ENCODE results near the gene RHBDF2. TPM values are rescaled to one million over a fixed set of nuclear protein-coding genes. Genes with fewer than 3 reads are reported as not detected.

RHBDF2 gene
- total RNA-seq, 1 donor from 2014 or later, result 47.8 TPM

- H3K27ac ChIP-seq, result no peak overlapping the region
- H3K4me3 ChIP-seq, result no peak overlapping the region
- no peaks in the 10 kb centered on the region for H3K27me3 ChIP-seq (ENCODE audit: low read depth)
- H3K4me1 ChIP-seq, result peaks cover 10% of the 10 kb centered on the region
- TF ChIP-seq, protein P1, sequence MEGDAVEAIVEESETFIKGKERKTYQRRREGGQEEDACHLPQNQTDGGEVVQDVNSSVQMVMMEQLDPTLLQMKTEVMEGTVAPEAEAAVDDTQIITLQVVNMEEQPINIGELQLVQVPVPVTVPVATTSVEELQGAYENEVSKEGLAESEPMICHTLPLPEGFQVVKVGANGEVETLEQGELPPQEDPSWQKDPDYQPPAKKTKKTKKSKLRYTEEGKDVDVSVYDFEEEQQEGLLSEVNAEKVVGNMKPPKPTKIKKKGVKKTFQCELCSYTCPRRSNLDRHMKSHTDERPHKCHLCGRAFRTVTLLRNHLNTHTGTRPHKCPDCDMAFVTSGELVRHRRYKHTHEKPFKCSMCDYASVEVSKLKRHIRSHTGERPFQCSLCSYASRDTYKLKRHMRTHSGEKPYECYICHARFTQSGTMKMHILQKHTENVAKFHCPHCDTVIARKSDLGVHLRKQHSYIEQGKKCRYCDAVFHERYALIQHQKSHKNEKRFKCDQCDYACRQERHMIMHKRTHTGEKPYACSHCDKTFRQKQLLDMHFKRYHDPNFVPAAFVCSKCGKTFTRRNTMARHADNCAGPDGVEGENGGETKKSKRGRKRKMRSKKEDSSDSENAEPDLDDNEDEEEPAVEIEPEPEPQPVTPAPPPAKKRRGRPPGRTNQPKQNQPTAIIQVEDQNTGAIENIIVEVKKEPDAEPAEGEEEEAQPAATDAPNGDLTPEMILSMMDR (IDR thresholded peaks at IDR 0.05), result no peak
- intact Hi-C loops (cut with DNase I), result no loop called here
- no peak for ATAC-seq
- no peaks in the 10 kb centered on the region for H3K9me3 ChIP-seq
- no peak for DNase-seq
- H3K36me3 ChIP-seq, result no peaks in the 10 kb centered on the region
Observed at GRCh38 chr17:76441686-76442340, 59.4 kb downstream of the RHBDF2 start.

DNA sequence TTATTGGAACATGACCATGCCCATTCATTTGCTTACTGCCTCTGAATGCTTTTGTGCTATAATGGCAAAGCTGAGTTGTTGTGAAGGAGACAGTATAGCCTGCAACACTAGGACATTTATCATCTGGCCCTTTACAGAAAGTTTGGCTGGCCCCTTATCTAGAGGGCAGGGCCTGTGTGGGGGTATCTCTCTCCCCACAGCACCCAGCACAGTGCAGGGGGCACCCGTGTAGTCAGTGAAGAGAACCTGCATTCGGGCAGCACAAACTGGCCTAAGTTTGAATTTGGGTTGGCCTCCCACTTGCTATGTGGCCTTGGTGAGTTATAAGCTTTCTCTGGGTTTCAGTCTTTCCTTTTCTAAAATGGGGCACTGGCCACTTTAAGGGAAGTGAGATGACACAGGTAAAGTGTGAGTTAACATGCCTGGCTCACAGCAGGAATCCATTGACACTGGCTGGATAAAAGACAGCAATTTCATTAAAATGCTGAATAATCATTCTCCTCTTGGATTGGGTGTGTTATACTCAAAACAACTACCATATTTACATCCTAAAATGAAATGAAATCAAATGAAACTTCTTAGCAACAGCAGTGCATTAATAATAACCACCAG lies 60.4 kb downstream of the RHBDF2 start:
- Histone ChIP-seq H3K27ac (no peak overlapping the region), H3K27me3 (ENCODE audit: low read depth) (no peaks in the 10 kb centered on the region), H3K4me1 (peaks cover under 1% of the 10 kb centered on the region), H3K9me3 (no peaks in the 10 kb centered on the region), H3K36me3 (no peaks in the 10 kb centered on the region), H3K4me3 (no peak overlapping the region)
- intact Hi-C loops (cut with DNase I), result no loop called here
- DNase-seq, result no peak
- ATAC-seq, result no peak
- TF ChIP-seq, protein P1 (IDR thresholded peaks at IDR 0.05), result no peak

- TF ChIP-seq, protein P1 (IDR thresholded peaks at IDR 0.05), result no peak
- ATAC-seq, result no peak
- Histone ChIP-seq H3K4me3 (no peak overlapping the region), H3K27me3 (ENCODE audit: low read depth) (no peaks in the 10 kb centered on the region), H3K9me3 (no peaks in the 10 kb centered on the region), H3K36me3 (no peaks in the 10 kb centered on the region), H3K4me1 (no peaks in the 10 kb centered on the region), H3K27ac (no peak overlapping the region)
- intact Hi-C loops (cut with DNase I), result no loop called here
- no peak for DNase-seq
Observed at GRCh38 chr17:76439314-76439928, 61.8 kb downstream of the RHBDF2 start.

GRCh38 chr17:76438906-76439305 lies 62.3 kb downstream of the RHBDF2 start:
- Histone ChIP-seq H3K4me3 (no peak overlapping the region), H3K27me3 (ENCODE audit: low read depth) (no peaks in the 10 kb centered on the region), H3K36me3 (no peaks in the 10 kb centered on the region), H3K9me3 (no peaks in the 10 kb centered on the region), H3K4me1 (no peaks in the 10 kb centered on the region), H3K27ac (no peak overlapping the region)
- ATAC-seq, result no peak
- DNase-seq, result no peak
- intact Hi-C loops (cut with DNase I), result no loop called here
- TF ChIP-seq, protein P1 (IDR thresholded peaks at IDR 0.05), result no peak

GRCh38 chr17:76437467-76438402 lies 63.5 kb downstream of the RHBDF2 start:
- Histone ChIP-seq H3K36me3 (no peaks in the 10 kb centered on the region), H3K27me3 (ENCODE audit: low read depth) (no peaks in the 10 kb centered on the region), H3K4me1 (no peaks in the 10 kb centered on the region), H3K4me3 (no peak overlapping the region), H3K27ac (no peak overlapping the region), H3K9me3 (no peaks in the 10 kb centered on the region)
- intact Hi-C loops (cut with DNase I), result no loop called here
- no peak for DNase-seq
- TF ChIP-seq, protein P1 (IDR thresholded peaks at IDR 0.05), result no peak
- no peak for ATAC-seq

Data from lower lobe of right lung (tissue), 2 donors.